Measurements from ENCODE around the gene GMDS. TPM values are rescaled to one million over a fixed set of nuclear protein-coding genes. Genes with fewer than 3 reads are reported as not detected.

GMDS gene
- total RNA-seq, 1 experiment from 2014 or later, result 27.6 TPM

GRCh38 chr6:2038092-2038491 lies 207.3 kb downstream of the GMDS start:
- no peak for TF ChIP-seq CTCF (conservative IDR thresholded peaks at IDR 0.05)
- Histone ChIP-seq H3K23ac (ENCODE audit: insufficient read length, low read depth, low read length) (no peak overlapping the region), H3K4me2 (ENCODE audit: insufficient read depth, insufficient read length, low read length) (no peak overlapping the region), H3K14ac (ENCODE audit: insufficient read depth, low read length) (no peak overlapping the region), H3K23me2 (ENCODE audit: insufficient read length, low read depth, low read length, poor library complexity, severe bottlenecking) (no peaks in the 10 kb centered on the region), H3K18ac (ENCODE audit: insufficient read length, low read depth, low read length) (no peak overlapping the region), H4K8ac (replicated peaks; ENCODE audit: insufficient read length, low read depth, low read length) (no peak overlapping the region), H3K79me1 (ENCODE audit: insufficient read depth, low read depth, low read length, poor library complexity, severe bottlenecking) (no peaks in the 10 kb centered on the region), H2BK20ac (ENCODE audit: low read depth, low read length, poor library complexity, severe bottlenecking) (no peak overlapping the region), H4K20me1 (ENCODE audit: control insufficient read depth, insufficient read depth, insufficient read length) (no peaks in the 10 kb centered on the region), H3K56ac (ENCODE audit: insufficient read length, low read depth, low read length) (no peak overlapping the region), H3K79me2 (ENCODE audit: insufficient read depth, low read length) (no peaks in the 10 kb centered on the region), H3K9me3 (ENCODE audit: control insufficient read depth, low read depth, low read length) (no peaks in the 10 kb centered on the region), H3K27me3 (ENCODE audit: insufficient read depth, low read length) (no peaks in the 10 kb centered on the region), H3K4ac (ENCODE audit: low read depth, low read length) (no peak overlapping the region), H2BK12ac (ENCODE audit: insufficient read length, low read depth, low read length) (peak overlapping the region; percentile 42), H4K5ac (ENCODE audit: insufficient read length, low read depth, low read length) (no peak overlapping the region), H2BK15ac (ENCODE audit: low read depth, low read length) (no peak overlapping the region), H2BK120ac (ENCODE audit: low read depth, low read length, poor library complexity, severe bottlenecking) (no peak overlapping the region), H3T11ph (ENCODE audit: low read length) (no peak overlapping the region), H3K9ac (ENCODE audit: extremely low read depth, insufficient read length, low read length) (no peak overlapping the region), H2BK5ac (ENCODE audit: insufficient read length, low read length) (no peak overlapping the region), H2AFZ (ENCODE audit: low read length) (no peak overlapping the region), H3K4me1 (ENCODE audit: insufficient read depth, low read length) (no peaks in the 10 kb centered on the region; the same call in 1 of the 2 replicates), H3K27ac (ENCODE audit: insufficient read length, low read depth, low read length) (no peak overlapping the region), H2AK5ac (ENCODE audit: insufficient read length, low read length) (no peak overlapping the region), H4K91ac (ENCODE audit: insufficient read length, low read depth, low read length) (no peak overlapping the region)
- DNase-seq, result no peak
- WGBS (ENCODE audit: extremely low coverage, insufficient read length, low lambda C conversion rate), result no CpG with 5 or more reads among the region's 8 CpGs
- Mint-ChIP-seq H3K4me3 (no peak overlapping the region), H3K36me3 (ENCODE audit: insufficient read depth in 1 of 3, low read depth in 3 of 3) (no peaks in the 10 kb centered on the region), H3K27ac (no peak overlapping the region; a peak in 1 of 7 replicates), H3K4me1 (no peaks in the 10 kb centered on the region), H3K27me3 (ENCODE audit: low read depth) (no peaks in the 10 kb centered on the region), H3K9me3 (no peaks in the 10 kb centered on the region)
